Breast epithelium (tissue), 3 donors: ENCODE data around the gene FBXL13.

Source experiments
- CTCF ChIP-seq, 3 donors: fragments of 450-650 bp; IDR thresholded peaks; one replicate each; pipeline ENCODE4 v1.5.1; 2016 to 2017; ENCODE audit warnings: antibody characterized with exemption in 3 of 3, mild to moderate bottlenecking in 3 of 3, moderate library complexity in 3 of 3
- POLR2A ChIP-seq: fragments of 450-650 bp; IDR thresholded peaks from one replicate; pipeline ENCODE4 v1.6.1; 2016; ENCODE audit warnings: antibody characterized with exemption, mild to moderate bottlenecking, moderate library complexity

- TF ChIP-seq POLR2A (no peak), CTCF (IDR thresholded peaks at IDR 0.05) (no peak)
Observed at GRCh38 chr7:103031781-103032180, 42.8 kb downstream of the FBXL13 start.
